Measurements from ENCODE around the gene PRR12.

Gene PRR12

DNA sequence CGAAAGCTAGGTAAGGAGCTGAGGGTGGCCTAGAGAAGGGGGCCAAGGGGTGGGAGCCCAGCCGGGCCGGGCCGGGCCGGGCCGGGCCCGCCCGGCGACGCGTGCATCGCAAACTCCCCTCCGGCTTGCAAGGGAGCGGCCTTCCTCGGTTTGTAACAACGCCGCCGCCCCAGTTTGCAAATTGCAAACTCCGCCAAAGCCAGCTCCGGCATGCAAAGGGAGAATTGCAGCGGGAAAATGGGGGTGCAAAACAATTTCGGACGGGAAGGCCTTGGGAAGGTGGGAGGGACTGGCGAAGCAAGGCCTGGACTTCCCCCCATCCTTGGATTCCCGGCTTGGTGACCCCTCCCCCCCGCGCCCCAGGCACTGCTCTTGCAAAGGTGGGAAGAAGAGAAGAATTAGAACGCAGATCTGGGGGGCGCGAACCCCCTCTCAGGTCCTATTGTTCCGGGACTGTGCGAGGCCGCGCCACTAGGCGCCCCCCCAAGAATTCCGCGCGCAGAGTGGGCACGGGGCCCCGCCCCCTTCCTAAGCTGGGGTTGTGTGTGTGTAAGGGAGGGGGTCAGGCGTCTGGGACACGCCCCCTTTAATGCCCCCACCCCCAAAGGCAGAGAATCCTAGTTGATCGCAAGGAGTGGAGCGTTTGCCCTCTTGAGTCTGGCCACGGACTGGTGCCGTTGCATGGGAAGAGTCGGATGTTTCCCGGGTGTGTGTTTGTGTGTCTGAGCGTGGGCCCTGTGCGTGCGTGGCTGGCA lies 926 bp downstream of the PRR12 start:
- in situ Hi-C loops (cut with MboI; ENCODE audit: low sequenced_read_pairs), result no loop called here

DNA sequence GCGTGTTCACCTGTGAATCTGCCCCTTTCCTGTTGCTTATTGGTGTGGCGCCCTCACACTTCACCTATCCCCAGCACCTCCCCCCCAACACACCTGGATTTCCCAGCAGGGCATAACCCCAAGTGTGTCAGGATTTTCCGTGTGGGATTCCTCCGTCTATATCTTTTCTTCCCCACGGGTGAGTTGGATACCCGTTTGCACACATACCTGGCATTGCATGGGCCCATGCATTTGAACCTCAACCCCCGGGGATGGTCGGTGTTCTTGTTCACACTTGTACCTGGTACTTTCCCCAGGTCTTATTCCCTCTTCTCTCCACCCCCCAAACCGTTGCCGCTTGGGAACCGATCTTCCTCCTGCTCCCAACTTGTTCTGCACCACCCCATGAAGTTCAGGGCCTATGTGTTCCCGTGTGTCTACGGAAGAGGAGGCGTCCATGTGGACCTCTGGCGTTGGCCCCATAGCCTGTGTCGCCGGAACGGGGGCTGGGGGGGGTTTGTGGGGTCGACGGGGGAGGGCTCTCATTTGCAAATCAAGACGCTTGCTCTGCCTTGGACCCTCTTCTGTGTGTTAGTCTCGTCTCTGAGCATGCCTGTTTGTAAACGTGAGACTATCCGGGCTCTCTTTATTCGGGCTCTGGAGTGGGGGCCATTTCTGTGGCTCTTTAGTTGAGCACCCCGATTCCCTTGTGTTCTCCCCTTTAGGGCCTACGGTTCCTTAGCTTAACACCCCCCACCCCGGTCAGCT lies 1.7 kb downstream of the PRR12 start:
- in situ Hi-C loops (cut with MboI; ENCODE audit: low sequenced_read_pairs), result no loop called here

DNA sequence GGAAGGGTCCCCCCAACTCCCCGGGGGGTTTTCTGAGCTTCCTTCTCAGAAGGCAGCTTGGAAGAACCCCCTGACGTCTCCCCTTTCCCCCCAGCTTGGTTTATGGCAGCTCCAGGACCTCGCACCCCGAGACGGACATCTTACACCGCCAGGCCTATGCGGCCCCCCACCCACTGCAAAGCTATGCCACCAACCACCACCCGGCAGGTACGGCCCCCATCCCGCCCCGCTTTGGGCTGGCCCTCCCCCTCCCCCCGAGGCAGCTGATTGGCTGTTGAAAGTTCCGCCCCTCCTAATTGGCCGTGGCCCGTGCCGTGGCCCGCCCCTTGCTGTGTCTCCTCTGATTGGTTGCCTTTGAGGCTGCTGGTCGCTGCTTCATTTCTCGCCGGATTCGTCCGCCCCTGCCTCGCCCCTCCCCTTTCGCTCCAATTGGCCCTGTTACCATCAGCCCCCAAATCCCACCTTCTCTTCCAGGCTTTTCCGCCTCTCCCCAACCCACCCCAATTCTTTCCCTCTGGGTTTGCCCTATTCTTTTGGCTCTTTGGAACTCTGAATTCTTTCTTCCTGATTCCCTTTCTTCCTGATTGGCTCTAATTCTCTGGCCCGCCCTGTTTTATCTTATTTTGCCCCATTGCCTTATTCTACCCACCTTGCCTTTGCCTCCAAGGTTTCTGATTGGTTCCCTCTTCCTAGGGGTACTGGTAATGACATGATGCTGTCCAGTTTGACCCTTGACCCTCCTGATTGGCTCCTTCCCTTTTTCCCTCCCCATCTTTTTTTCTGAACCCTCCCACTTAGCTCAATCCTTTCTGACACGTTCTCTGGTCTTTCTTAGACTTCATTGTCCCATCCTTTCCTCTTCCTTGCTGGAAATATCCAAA lies 2.5 kb downstream of the PRR12 start:
- in situ Hi-C loops (cut with MboI; ENCODE audit: low sequenced_read_pairs), result no loop called here

DNA sequence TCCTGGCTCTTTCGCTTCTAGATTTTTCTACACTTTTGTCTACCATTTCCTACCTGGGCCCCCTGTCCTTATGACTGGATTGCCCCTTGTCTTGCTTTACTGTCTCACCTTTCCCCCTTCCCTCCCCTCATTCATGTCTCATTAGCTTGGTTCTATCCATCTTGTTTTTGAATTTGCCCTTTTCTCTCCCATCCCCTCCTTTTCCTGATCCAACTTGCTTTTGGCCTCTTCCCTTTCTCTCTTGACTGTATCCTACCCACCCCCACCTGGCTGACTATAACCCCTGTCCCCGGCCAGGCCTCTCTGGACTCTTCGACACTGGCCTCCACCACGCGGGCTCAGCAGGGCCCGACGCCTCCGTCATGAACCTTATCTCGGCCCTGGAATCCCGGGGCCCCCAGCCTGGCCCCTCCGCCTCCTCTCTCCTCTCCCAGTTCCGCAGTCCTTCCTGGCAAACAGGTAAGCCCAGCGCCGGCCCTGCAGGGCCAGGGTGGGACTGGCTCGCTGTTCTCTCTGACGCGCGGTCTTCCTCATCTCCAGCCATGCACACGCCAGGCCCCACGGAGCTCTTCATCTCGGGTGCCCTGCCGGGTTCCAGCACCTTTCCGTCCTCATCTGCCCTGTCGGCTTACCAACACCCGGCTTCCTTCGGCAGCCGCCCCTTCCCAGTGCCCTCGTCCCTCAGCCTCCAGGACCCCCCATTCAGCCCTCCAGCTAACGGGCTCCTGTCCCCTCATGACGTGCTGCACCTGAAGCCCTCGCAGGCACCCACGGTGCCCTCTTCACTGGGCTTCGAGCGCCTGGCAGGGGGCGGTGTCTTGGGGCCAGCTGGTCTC lies 3.4 kb downstream of the PRR12 start:
- in situ Hi-C loops (cut with MboI; ENCODE audit: low sequenced_read_pairs), result no loop called here

DNA sequence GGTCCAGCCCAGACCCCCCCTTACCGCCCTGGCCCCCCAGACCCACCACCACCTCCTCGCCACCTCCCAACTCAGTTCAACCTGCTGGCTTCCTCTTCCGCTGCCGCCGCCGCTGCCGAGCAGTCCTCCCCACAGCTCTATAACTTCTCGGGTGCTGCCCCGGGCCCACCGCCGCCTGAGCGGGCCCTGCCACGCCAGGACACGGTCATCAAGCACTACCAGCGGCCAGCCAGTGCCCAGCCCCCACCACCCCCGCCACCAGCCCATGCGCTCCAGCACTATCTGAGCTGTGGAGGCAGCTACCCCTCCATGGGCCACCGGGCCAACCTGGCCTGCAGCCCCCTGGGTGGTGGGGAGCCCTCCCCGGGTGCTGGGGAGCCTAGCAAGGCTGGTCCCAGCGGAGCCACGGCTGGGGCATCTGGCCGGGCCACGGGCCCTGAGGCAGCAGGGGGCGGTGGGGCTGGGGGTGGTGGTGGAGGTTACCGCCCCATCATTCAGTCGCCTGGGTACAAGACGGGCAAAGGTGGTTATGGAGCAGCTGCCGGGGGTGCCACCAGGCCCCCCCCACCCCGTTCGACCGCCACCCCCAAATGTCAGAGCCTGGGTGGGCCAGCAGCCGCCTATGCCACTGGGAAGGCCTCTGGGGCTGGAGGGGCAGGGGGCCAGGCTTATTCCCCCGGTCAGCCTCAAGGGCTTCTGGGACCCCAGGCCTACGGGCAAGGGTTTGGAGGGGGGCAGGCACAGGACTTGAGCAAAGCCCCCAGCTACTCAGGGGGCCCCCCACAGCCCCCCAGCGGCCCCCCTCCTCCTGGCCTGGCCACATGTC lies 4.2 kb downstream of the PRR12 start:
- in situ Hi-C loops (cut with MboI; ENCODE audit: low sequenced_read_pairs), result no loop called here

DNA sequence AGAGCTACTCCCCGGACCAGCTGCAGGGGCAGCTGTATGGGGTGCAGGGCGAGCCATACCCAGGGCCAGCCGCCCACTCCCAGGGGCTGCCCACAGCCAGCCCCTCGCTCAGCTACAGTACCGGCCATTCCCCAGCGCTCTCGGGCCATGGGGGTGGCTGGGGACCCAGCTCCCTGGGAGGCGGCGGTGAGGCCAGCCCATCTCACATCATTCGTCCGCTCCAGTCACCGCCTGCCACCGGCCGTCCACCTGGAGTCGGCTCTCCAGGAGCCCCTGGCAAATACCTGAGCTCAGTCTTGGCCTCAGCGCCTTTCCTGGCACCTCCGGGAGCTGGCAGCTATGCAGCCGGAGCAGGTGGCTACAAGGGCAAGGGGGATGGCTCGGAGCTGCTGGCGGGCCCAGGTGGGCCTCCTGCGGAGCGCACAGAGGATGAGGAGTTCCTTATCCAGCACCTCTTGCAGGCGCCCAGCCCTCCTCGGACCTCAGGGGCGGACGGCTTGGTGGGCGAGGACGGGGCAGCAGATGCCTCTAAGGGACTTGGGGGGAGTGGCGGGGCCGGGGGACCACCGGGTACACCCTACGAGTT lies 4.9 kb downstream of the PRR12 start:
- in situ Hi-C loops (cut with MboI; ENCODE audit: low sequenced_read_pairs), result no loop called here

DNA sequence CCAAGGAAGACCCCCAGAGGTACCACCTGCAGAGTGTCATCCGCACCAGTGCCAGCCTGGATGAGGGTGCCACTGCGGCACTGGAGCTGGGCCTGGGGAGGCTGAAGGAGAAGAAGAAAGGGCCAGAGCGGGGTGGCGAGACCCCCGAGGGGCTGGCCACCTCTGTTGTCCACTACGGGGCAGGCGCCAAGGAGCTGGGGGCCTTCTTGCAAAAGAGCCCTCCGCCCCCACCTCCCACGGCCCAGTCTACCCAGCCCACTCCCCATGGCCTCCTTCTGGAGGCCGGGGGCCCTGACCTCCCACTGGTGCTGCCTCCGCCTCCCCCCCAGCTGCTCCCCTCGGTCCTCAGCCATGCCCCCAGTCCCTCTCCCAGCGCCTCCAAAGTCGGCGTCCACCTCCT lies 5.4 kb downstream of the PRR12 start:
- in situ Hi-C loops (cut with MboI; ENCODE audit: low sequenced_read_pairs), result no loop called here

DNA sequence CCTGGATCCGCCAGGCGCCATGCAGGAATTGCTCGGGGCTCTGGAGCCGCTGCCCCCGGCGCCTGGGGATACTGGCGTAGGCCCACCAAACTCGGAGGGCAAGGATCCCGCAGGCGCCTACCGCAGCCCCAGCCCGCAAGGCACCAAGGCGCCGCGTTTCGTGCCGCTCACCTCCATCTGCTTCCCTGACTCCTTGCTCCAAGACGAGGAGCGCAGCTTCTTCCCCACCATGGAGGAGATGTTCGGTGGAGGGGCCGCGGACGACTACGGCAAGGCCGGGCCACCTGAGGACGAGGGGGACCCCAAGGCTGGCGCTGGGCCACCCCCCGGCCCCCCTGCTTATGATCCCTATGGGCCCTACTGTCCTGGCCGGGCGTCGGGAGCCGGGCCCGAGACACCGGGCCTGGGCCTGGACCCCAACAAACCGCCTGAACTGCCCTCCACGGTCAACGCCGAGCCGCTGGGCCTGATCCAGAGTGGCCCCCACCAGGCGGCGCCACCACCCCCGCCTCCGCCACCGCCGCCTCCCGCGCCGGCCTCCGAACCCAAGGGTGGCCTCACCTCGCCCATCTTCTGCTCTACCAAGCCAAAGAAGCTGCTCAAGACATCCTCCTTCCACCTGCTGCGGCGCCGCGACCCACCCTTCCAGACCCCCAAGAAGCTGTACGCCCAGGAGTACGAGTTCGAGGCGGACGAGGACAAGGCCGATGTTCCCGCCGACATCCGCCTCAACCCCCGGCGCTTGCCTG lies 6.1 kb downstream of the PRR12 start:
- in situ Hi-C loops (cut with MboI; ENCODE audit: low sequenced_read_pairs), result no loop called here

DNA sequence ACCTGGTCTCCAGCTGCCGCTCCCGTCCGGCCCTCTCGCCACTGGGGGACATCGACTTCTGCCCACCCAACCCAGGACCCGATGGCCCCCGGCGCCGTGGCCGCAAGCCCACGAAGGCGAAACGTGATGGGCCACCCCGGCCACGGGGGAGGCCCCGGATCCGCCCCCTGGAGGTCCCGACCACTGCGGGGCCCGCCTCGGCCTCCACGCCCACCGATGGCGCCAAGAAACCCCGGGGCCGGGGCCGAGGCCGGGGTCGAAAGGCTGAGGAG lies 6.7 kb downstream of the PRR12 start:
- in situ Hi-C loops (cut with MboI; ENCODE audit: low sequenced_read_pairs), result no loop called here

DNA sequence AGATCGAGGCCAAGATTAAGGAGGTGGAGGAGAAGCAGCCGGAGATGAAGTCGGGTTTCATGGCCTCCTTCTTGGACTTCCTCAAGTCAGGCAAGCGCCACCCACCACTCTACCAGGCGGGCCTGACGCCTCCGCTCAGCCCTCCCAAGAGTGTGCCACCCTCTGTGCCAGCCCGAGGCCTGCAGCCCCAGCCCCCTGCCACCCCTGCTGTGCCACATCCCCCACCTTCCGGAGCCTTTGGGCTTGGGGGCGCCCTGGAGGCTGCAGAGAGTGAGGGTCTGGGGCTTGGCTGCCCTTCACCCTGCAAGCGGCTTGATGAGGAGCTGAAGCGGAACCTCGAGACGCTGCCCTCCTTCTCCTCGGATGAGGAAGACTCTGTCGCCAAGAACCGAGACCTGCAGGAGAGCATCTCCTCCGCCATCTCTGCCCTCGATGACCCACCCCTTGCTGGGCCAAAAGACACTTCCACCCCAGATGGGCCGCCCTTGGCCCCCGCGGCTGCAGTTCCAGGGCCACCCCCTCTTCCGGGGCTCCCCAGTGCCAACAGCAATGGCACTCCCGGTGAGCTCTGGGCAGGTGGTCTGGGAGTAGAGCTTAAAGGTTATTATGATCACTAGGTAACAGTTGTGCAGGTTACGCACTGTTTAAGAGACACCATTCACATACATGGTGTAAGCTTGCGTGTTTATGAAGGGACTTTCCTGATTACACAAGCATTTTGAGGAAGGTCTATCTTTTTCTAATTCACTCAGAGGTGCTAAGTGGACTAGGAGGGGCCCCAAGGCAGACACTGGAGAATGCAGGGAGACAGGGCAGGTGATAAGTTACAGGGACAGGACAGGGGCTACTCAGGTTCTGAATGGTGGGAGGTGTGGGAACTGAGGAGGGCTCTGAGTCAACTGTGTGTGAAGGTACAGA lies 8.7 kb downstream of the PRR12 start:
- in situ Hi-C loops (cut with MboI; ENCODE audit: low sequenced_read_pairs), result no loop called here

DNA sequence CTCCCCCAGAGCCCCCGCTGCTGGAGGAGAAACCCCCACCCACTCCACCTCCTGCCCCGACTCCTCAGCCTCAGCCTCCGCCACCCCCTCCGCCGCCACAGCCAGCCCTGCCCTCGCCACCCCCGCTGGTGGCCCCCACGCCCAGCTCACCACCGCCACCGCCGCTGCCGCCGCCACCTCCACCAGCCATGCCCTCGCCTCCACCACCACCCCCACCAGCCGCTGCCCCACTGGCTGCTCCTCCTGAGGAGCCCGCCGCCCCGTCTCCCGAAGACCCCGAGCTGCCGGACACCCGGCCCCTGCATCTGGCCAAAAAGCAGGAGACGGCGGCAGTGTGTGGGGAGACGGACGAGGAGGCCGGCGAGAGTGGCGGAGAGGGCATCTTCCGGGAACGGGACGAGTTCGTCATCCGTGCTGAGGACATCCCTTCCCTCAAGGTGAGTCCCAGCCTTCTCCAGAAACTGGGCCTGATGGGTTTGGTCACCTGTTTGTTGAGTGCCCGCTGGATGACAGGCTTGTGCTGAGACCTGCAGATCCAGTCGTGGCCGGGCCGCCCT lies 10.6 kb downstream of the PRR12 start:
- in situ Hi-C loops (cut with MboI; ENCODE audit: low sequenced_read_pairs), result no loop called here

DNA sequence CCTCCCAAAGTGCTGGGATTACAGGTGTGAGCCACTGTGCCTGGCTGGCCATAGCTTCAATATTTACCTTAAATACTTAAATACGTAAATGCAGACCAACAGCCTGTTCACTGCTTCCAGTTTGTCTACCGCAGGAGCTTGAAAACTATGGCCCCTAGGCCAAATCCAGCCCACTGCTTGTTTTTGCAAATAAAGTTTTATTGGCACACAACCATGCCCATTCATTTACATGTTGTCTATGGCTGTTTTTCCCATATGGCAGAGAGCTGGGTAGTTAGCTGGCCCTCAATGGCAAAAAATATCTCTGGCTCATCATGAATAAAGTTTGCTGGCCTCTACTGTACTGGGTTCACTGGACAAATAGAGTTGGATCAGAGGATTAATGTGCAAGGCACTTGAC lies 11.8 kb downstream of the PRR12 start:
- in situ Hi-C loops (cut with MboI; ENCODE audit: low sequenced_read_pairs), result no loop called here

DNA sequence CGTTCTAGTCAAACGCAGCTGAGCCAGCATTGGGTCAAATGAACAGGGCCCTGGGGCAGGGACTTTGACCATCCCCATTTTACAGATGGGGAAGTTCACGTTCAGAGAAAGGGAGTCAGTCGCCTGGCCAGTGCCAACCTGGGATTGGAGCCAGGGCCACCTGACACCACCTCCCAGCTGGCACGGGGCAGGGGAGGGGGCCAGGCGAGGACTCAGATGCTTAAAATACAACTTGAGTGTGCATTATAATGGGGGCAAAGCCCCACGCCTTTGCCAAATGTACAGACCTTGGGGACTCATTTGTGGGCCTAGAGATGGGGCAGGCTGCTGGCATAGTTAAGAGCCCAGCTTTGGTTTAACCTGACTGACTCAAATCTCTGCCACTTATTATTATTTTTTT lies 14.6 kb downstream of the PRR12 start:
- in situ Hi-C loops (cut with MboI; ENCODE audit: low sequenced_read_pairs), result no loop called here

DNA sequence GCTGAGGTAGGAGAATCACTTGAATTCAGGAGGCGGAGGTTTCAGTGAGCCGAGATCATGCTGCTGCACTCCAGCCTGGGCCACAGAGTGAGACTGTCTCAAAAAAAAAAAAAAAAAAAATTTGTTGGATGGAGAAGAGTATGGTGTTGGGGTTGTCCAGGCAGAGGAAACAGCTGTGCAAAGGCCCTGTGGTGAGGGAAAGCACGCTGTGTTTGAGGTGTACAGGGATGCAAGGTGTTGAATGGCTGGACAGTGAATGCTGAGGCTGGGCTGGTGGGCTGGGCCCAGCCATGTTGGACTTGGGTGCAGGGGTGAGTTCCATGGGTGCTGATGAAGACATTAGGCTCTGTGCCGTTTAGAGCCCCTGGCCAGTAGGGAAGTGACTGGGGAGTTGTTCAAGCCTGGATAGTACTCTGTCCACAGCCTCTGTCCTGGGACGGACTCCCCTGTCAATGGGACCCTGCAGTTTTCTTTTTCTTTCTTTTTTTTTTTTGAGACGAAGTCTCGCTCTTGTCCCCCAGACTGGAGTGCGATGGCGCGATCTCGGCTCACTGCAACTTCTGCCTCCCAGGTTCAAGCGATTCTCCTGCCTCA lies 18.6 kb downstream of the PRR12 start:
- in situ Hi-C loops (cut with MboI; ENCODE audit: low sequenced_read_pairs), result no loop called here

DNA sequence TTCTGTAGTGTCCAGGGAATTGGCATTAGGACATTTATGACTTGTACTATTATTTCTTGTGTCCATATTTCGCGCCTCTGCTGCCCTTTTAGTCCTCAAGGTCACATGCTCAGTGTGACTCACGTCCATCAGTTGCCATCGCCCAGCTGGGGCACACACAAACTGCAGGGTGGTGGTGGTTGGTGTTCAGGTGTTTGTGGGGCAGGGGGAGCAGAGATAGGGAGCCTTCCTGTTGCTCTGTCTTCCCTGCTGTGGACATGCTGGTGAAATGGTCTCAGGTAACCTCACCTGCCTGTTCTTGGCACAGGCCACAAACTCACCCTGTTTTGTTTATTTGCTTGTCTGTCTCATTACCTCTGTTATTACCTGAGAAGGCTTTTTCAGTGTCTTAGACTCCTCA lies 22.4 kb downstream of the PRR12 start:
- in situ Hi-C loops (cut with MboI; ENCODE audit: low sequenced_read_pairs), result no loop called here

DNA sequence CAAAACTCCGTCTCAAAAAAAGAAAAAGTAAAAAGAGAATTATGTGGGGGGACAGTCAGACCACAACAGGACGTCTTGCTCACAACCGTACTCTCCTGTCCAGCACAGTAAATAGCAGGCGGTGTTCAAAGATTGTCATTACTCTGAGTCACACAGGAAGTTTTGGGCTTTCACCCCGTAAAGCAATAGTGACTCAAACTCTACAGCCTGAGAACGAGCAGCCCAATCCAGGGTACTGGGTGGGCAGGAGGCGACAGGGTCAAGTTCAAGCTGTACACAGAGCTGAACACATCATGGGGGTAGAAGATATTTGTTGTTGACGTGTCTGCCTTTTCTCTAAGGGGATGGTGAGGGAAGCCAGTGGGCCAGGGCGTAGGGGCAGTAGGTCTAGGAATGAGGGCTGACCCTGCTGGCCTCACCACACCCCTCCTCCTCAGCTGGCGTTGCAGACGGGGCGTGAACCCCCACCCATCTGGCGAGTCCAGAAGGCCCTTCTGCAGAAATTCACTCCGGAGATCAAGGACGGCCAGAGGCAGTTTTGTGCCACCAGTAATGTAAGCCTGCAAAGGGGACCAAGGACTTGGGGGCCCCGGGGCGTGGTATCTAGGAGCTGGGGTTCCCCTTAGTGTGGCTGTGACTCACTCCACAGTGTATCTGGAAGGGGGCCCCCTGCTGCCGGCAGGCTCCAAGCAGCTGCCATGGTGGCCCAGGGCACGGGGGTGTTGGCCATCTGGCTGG lies 23.3 kb downstream of the PRR12 start:
- in situ Hi-C loops (cut with MboI; ENCODE audit: low sequenced_read_pairs), result no loop called here

DNA sequence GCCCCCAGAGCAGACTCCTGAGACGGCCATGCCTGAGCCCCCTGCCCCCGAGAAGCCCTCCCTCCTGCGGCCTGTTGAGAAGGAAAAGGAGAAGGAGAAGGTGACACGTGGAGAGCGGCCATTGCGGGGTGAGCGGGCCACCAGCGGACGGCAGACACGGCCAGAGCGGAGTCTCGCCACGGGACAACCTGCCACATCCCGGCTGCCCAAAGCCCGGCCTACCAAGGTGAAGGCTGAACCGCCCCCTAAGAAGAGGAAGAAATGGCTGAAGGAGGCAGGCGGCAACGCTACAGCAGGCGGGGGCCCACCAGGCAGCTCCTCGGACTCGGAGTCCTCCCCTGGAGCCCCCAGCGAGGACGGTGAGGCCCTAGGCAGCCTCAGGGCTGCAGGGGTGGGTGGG lies 24.9 kb downstream of the PRR12 start:
- in situ Hi-C loops (cut with MboI; ENCODE audit: low sequenced_read_pairs), result no loop called here

Measured in HL-60/S4 (cell line).